Neural progenitor cell (in vitro differentiated cells): ENCODE results near the gene CDC42EP4. TPM values are rescaled to one million over a fixed set of nuclear protein-coding genes. Genes with fewer than 3 reads are reported as not detected.

ENCODE experiments used
- DNase-seq: peaks from one replicate; pipeline ENCODE4 v3.0.0-alpha.2; 2016; ENCODE audit warnings: low spot score
- H2AFZ ChIP-seq: fragments of 200-600 bp; sonication (generic); replicated peaks from 2 replicates; pipeline ENCODE4 v1.6.1; 2016; ENCODE audit warnings: antibody characterized with exemption
- H3F3A ChIP-seq: fragments of 200-600 bp; sonication (generic); 2 replicates; pipeline ENCODE4 v1.6.1; 2016; ENCODE audit warnings: antibody characterized with exemption, low read depth
- H3K27ac ChIP-seq: fragments of 200-600 bp; sonication (generic); 2 replicates; pipeline ENCODE4 v1.5.1; 2016; ENCODE audit warnings: mild to moderate bottlenecking
- H3K27me3 ChIP-seq: fragments of 200-600 bp; sonication (generic); 2 replicates; pipeline ENCODE4 v1.6.1; 2016; ENCODE audit warnings: mild to moderate bottlenecking, moderate library complexity
- H3K36me3 ChIP-seq: fragments of 200-600 bp; sonication (generic); 2 replicates; pipeline ENCODE4 v1.5.1; 2016
- H3K4me1 ChIP-seq: fragments of 200-600 bp; sonication (generic); 2 replicates; pipeline ENCODE4 v1.6.1; 2016; ENCODE audit warnings: mixed run types
- H3K4me2 ChIP-seq: fragments of 200-600 bp; sonication (generic); 2 replicates; pipeline ENCODE4 v1.6.1; 2016
- H3K4me3 ChIP-seq: fragments of 200-600 bp; sonication (generic); 2 replicates; pipeline ENCODE4 v1.5.1; 2016
- H3K79me2 ChIP-seq: fragments of 200-600 bp; sonication (generic); 2 replicates; pipeline ENCODE4 v1.6.1; 2016; ENCODE audit warnings: low read depth
- H3K9ac ChIP-seq: fragments of 200-600 bp; sonication (generic); 2 replicates; pipeline ENCODE4 v1.6.1; 2016
- H3K9me3 ChIP-seq: fragments of 200-600 bp; sonication (generic); 2 replicates; pipeline ENCODE4 v1.5.1; 2016; ENCODE audit warnings: low read depth
- H4K20me1 ChIP-seq: fragments of 200-600 bp; sonication (generic); 2 replicates; pipeline ENCODE4 v1.6.1; 2016; ENCODE audit warnings: low read depth
- H3K27ac Mint-ChIP-seq: 3 replicates; pipeline ENCODE4 v1.8.0; 2021; ENCODE audit warnings: mixed read lengths
- H3K27me3 Mint-ChIP-seq: 2 replicates; pipeline ENCODE4 v1.8.0; 2022; ENCODE audit warnings: low read depth, mild to moderate bottlenecking, inconsistent platforms, moderate library complexity, mixed read lengths; ENCODE audit not compliant: insufficient read depth
- H3K36me3 Mint-ChIP-seq: 3 replicates; pipeline ENCODE4 v1.8.0; 2021; ENCODE audit warnings: mixed read lengths
- H3K4me1 Mint-ChIP-seq: 3 replicates; pipeline ENCODE4 v1.8.0; 2021; ENCODE audit warnings: mixed read lengths
- H3K4me3 Mint-ChIP-seq: 3 replicates; pipeline ENCODE4 v1.8.0; 2021; ENCODE audit warnings: mild to moderate bottlenecking, moderate library complexity, mixed read lengths
- H3K9me3 Mint-ChIP-seq: 3 replicates; pipeline ENCODE4 v1.8.0; 2020; ENCODE audit warnings: mixed read lengths
- CTCF ChIP-seq: fragments of 200-600 bp; sonication (generic); IDR thresholded peaks from 2 replicates; pipeline ENCODE4 v1.5.1; 2017; ENCODE audit warnings: antibody characterized with exemption, mild to moderate bottlenecking
- EZH2 ChIP-seq: fragments of 200-600 bp; sonication (generic); IDR thresholded peaks from 2 replicates; pipeline ENCODE4 v1.6.1; 2017; ENCODE audit warnings: antibody characterized with exemption, mild to moderate bottlenecking, moderate library complexity
- EZH2phosphoT487 ChIP-seq: fragments of 200-600 bp; sonication (generic); IDR thresholded peaks from 2 replicates; pipeline ENCODE4 v1.6.1; 2017; ENCODE audit warnings: antibody characterized with exemption
- total RNA-seq: library from RNA; depleted of rRNA; stranded (reverse); fragments of >200 nt; gene quantifications from 2 replicates; pipeline ENCODE4 v1.2.3, GENCODE V29; 2015; ENCODE audit warnings: low replicate concordance

Gene CDC42EP4
- total RNA-seq, 1 donor from 2014 or later = 10.8 TPM

GRCh38 chr17:73349138-73349537 lies 37.3 kb upstream of the CDC42EP4 start:
- peaks cover 47% of the 10 kb centered on the region for H3K4me1 Mint-ChIP-seq
- H3K36me3 Mint-ChIP-seq = peaks cover 41% of the 10 kb centered on the region
- Histone ChIP-seq H3K27me3 (no peaks in the 10 kb centered on the region), H3K4me2 (peak overlapping the region; percentile 41), H3K4me3 (no peak overlapping the region), H3K9me3 (no peaks in the 10 kb centered on the region), H3K36me3 (no peaks in the 10 kb centered on the region), H3K9ac (no peak overlapping the region), H3K4me1 (peaks cover 33% of the 10 kb centered on the region), H4K20me1 (peaks cover 7% of the 10 kb centered on the region), H3F3A (peaks cover 39% of the 10 kb centered on the region), H3K27ac (peak overlapping the region; percentile 75), H3K79me2 (no peaks in the 10 kb centered on the region), H2AFZ (no peak overlapping the region)
- peaks cover 15% of the 10 kb centered on the region for H3K27me3 Mint-ChIP-seq
- peaks cover 3% of the 10 kb centered on the region for H3K9me3 Mint-ChIP-seq
- TF ChIP-seq EZH2phosphoT487 = no peak
- TF ChIP-seq CTCF = no peak
- TF ChIP-seq EZH2 = no peak
- peak overlapping the region; percentile 33 for H3K4me3 Mint-ChIP-seq
- peak overlapping the region; percentile 85 for H3K27ac Mint-ChIP-seq
- peak; percentile 86 for DNase-seq

GRCh38 chr17:73348829-73349095 lies 37.0 kb upstream of the CDC42EP4 start:
- DNase-seq = no peak
- Histone ChIP-seq H3K79me2 (no peaks in the 10 kb centered on the region), H3K36me3 (no peaks in the 10 kb centered on the region), H3K4me2 (peak overlapping the region; percentile 4), H3K27me3 (no peaks in the 10 kb centered on the region), H3F3A (peaks cover 43% of the 10 kb centered on the region), H3K27ac (peak overlapping the region; percentile 75), H2AFZ (no peak overlapping the region), H3K9ac (no peak overlapping the region), H3K9me3 (no peaks in the 10 kb centered on the region), H3K4me1 (peaks cover 37% of the 10 kb centered on the region), H3K4me3 (no peak overlapping the region), H4K20me1 (peaks cover 7% of the 10 kb centered on the region)
- TF ChIP-seq EZH2phosphoT487 (no peak), CTCF (no peak), EZH2 (no peak)
- H3K4me1 Mint-ChIP-seq = peaks cover 51% of the 10 kb centered on the region
- H3K9me3 Mint-ChIP-seq = peaks cover 3% of the 10 kb centered on the region
- peaks cover 15% of the 10 kb centered on the region for H3K27me3 Mint-ChIP-seq
- peak overlapping the region; percentile 30 for H3K4me3 Mint-ChIP-seq
- H3K36me3 Mint-ChIP-seq = peaks cover 40% of the 10 kb centered on the region
- H3K27ac Mint-ChIP-seq = peak overlapping the region; percentile 85

- Histone ChIP-seq H3K4me2 (peak overlapping the region; percentile 4), H3K36me3 (no peaks in the 10 kb centered on the region), H3K4me3 (no peak overlapping the region), H3K79me2 (no peaks in the 10 kb centered on the region), H3K27me3 (no peaks in the 10 kb centered on the region), H3K9me3 (no peaks in the 10 kb centered on the region), H3K4me1 (peaks cover 39% of the 10 kb centered on the region), H3F3A (peaks cover 48% of the 10 kb centered on the region), H2AFZ (no peak overlapping the region), H3K9ac (no peak overlapping the region), H3K27ac (peak overlapping the region; percentile 75), H4K20me1 (peaks cover 7% of the 10 kb centered on the region)
- Mint-ChIP-seq H3K27ac (peak overlapping the region; percentile 90), H3K4me3 (no peak overlapping the region), H3K9me3 (peaks cover 3% of the 10 kb centered on the region), H3K36me3 (peaks cover 40% of the 10 kb centered on the region), H3K4me1 (peaks cover 56% of the 10 kb centered on the region), H3K27me3 (peaks cover 15% of the 10 kb centered on the region)
- DNase-seq = no peak
- TF ChIP-seq CTCF (no peak), EZH2phosphoT487 (no peak), EZH2 (no peak)
Measured at GRCh38 chr17:73348018-73348828, 36.4 kb upstream of the CDC42EP4 start.
